K562 (cell line): ENCODE measurements around the gene ZNRF3. TPM values are rescaled to one million over a fixed set of nuclear protein-coding genes. Genes with fewer than 3 reads are reported as not detected.

ENCODE experiments used
- ATAC-seq: fragments of 200-7000 bp; cut with Tn5 transposase; 3 replicates; pipeline ENCODE4 v1.9.1; 2020; ENCODE audit warnings: moderate library complexity
- BruUV-seq: library from RNA; stranded (reverse); fragments of 400-500 nt; replicated peaks from 2 replicates; lab custom pipeline; 2021; lab: Mats Ljungman, UMichigan
- CTCF ChIA-PET: fragments of 300-600 bp; formaldehyde crosslinking; extraction: SDS; loops from one replicate; lab custom pipeline; 2021; ENCODE audit warnings: low intra/inter-chr PET ratio; lab: Yijun Ruan, JAX
- POLR2A ChIA-PET: fragments of 300-600, 350-650 bp; sonication (Branson Sonifier 250); formaldehyde crosslinking; extraction: SDS; loops from one replicate; lab custom pipeline; 2021; ENCODE audit warnings: antibody characterized with exemption, inconsistent platforms; lab: Yijun Ruan, JAX
- DNase-seq, 4 experiments: peaks; one replicate each; pipeline versions ENCODE4 v3.0.0 to v3.0.0-alpha.2; 2011 to 2018; ENCODE audit warnings: low spot score in 3 of 4, mixed read lengths in 3 of 4; ENCODE audit errors: extremely low read depth in 1 of 4
- FAIRE-seq: peaks from 2 replicates; lab custom pipeline; 2011; peaks lifted over from hg19 to GRCh38; lab: Jason Lieb, UNC
- H2AFZ ChIP-seq: 2 replicates; pipeline ENCODE4 v1.6.0; 2011; ENCODE audit warnings: low read depth, low read length, control low read depth, inconsistent platforms
- H3K27ac ChIP-seq: fragments of 200-600 bp; 3 replicates; pipeline ENCODE4 v1.8.0; 2011; ENCODE audit warnings: low read depth, mild to moderate bottlenecking, control low read depth, inconsistent platforms, low read length, moderate library complexity, mixed read lengths; ENCODE audit errors: extremely low read depth
- H3K27me3 ChIP-seq, 2 experiments: fragments of 300-600 bp in 1 of 2; 2 replicates in 1 of 2; 3 replicates in 1 of 2; pipeline versions ENCODE4 v1.6.0 to v1.8.0; 2011; ENCODE audit warnings: inconsistent platforms in 2 of 2, low read length in 2 of 2, mild to moderate bottlenecking in 1 of 2, mixed read lengths in 1 of 2, moderate library complexity in 1 of 2; ENCODE audit not compliant: control insufficient read depth in 2 of 2, insufficient read depth in 2 of 2
- H3K36me3 ChIP-seq: fragments of 300-600 bp; 3 replicates; pipeline ENCODE4 v1.8.0; 2011; ENCODE audit warnings: mild to moderate bottlenecking, low read length, inconsistent platforms; ENCODE audit not compliant: control insufficient read depth, insufficient read depth
- H3K4me1 ChIP-seq, 2 experiments: fragments of 200-600 bp in 1 of 2; replicated peaks in 1 of 2; 2 replicates in 1 of 2; 3 replicates in 1 of 2; pipeline versions ENCODE4 v1.5.1 to v1.8.0; 2011; ENCODE audit warnings: inconsistent platforms in 2 of 2, low read length in 2 of 2, mild to moderate bottlenecking in 1 of 2, mixed read lengths in 1 of 2, moderate library complexity in 1 of 2; ENCODE audit not compliant: control insufficient read depth in 2 of 2, insufficient read depth in 2 of 2
- H3K4me2 ChIP-seq: 2 replicates; pipeline ENCODE4 v1.6.1; 2011; ENCODE audit warnings: low read length, control low read depth, inconsistent platforms, mixed read lengths; ENCODE audit not compliant: insufficient read depth
- H3K4me3 ChIP-seq: fragments of 200-600 bp; sonication (generic), shearing (Covaris generic); 2 replicates; pipeline ENCODE4 v1.5.1; 2016; ENCODE audit warnings: control low read depth, inconsistent platforms
- H3K79me2 ChIP-seq: fragments of 200-600 bp; 3 replicates; pipeline ENCODE4 v1.8.0; 2011; ENCODE audit warnings: low read length, inconsistent platforms; ENCODE audit not compliant: control insufficient read depth, insufficient read depth
- H3K9ac ChIP-seq, 2 experiments: 2 replicates each; pipeline versions ENCODE4 v1.6.0 to v1.6.1; 2011; ENCODE audit warnings: low read depth in 2 of 2, low read length in 2 of 2, control low read depth in 1 of 2, inconsistent platforms in 1 of 2, mild to moderate bottlenecking in 1 of 2, mixed read lengths in 1 of 2; ENCODE audit not compliant: insufficient read depth in 1 of 2
- H3K9me1 ChIP-seq: one replicate; pipeline ENCODE4 v1.6.0; 2011; ENCODE audit warnings: inconsistent platforms, mild to moderate bottlenecking, low read length, moderate library complexity; ENCODE audit not compliant: control insufficient read depth, insufficient read depth
- H3K9me3 ChIP-seq: replicated peaks from 2 replicates; pipeline ENCODE4 v1.5.1; 2011; ENCODE audit warnings: low read depth, low read length, inconsistent platforms; ENCODE audit not compliant: control insufficient read depth, insufficient read depth
- H4K20me1 ChIP-seq: replicated peaks from 2 replicates; pipeline ENCODE4 v1.6.1; 2011; ENCODE audit warnings: low read length, inconsistent platforms, mixed read lengths; ENCODE audit not compliant: control insufficient read depth, insufficient read depth
- BCL6 ChIP-seq: fragments of 250-450 bp; sonication (Bioruptor Pico); IDR thresholded peaks from 2 replicates; pipeline ENCODE4 v1.4.0; 2020
- CBFA2T2 ChIP-seq: fragments of 450-650 bp; conservative IDR thresholded peaks from 2 replicates; pipeline ENCODE4 v1.6.1; 2017; ENCODE audit warnings: mild to moderate bottlenecking
- CHD2 ChIP-seq: IDR thresholded peaks from 2 replicates; pipeline ENCODE4 v1.6.1; 2011; ENCODE audit warnings: low read depth, low read length
- HBP1 ChIP-seq: fragments of 450-650 bp; formaldehyde crosslinking; IDR thresholded peaks from 2 replicates; pipeline ENCODE4 v1.4.0; 2022; ENCODE audit warnings: missing genetic modification characterization
- PHF8 ChIP-seq: fragments of 200-600 bp; sonication (generic); IDR thresholded peaks from 2 replicates; pipeline ENCODE4 v1.6.1; 2012; ENCODE audit warnings: mixed run types, mild to moderate bottlenecking, inconsistent platforms, low read length, moderate library complexity, borderline replicate concordance
- RBM25 ChIP-seq: fragments of 200-400 bp; formaldehyde crosslinking; IDR thresholded peaks from 2 replicates; pipeline ENCODE4 v1.6.1; 2018; ENCODE audit warnings: low read length, low read depth, moderate library complexity; ENCODE audit not compliant: severe bottlenecking
- RBM34 ChIP-seq: fragments of 200-400 bp; formaldehyde crosslinking; IDR thresholded peaks from 2 replicates; pipeline ENCODE4 v1.6.1; 2018; ENCODE audit warnings: low read length, borderline replicate concordance; ENCODE audit not compliant: insufficient read depth
- ZNF316 ChIP-seq: fragments of 450-650 bp; IDR thresholded peaks from 2 replicates; pipeline ENCODE4 v1.6.1; 2016
- ZNF354B ChIP-seq: fragments of 250-450 bp; sonication (Bioruptor Pico); IDR thresholded peaks from 2 replicates; pipeline ENCODE4 v1.4.0; 2020
- WGBS: fragments of 100-300 bp; shearing (Covaris generic); methylation state at CpG from one replicate; pipeline ENCODE4 v1.1.6; 2016; ENCODE audit warnings: low coverage, mixed read lengths; ENCODE audit not compliant: insufficient coverage; ENCODE audit errors: missing lambda C conversion rate; 5-methylcytosine and 5-hydroxymethylcytosine counted together
- in situ Hi-C: fragments of 300-500 bp; cut with MboI; formaldehyde crosslinking; loops from 4 replicates; pipeline ENCODE4 v1.15.0; 2018; ENCODE audit warnings: inconsistent platforms, mixed read lengths
- intact Hi-C: fragments of 100-400 bp; cut with micrococcal nuclease; formaldehyde crosslinking; loops from 2 replicates; pipeline ENCODE4 v1.14.2; 2022
- polyA plus RNA-seq, 8 experiments: library from polyadenylated mRNA; depleted of rRNA in 4 of 8; stranded (reverse) in 5 of 8; unstranded in 3 of 8; fragments of >200 nt; fragmentation: Nextera tagmentation in 2 of 8; fragmentation: Illumina TruSeq in 1 of 8; extraction: Ambion mirVana in 2 of 8; extraction: Trizol in 1 of 8; gene quantifications; 2 replicates each; pipeline versions ENCODE4 v1.2.1 to v1.2.3, GENCODE V29; 2011 to 2014; ENCODE audit warnings: inconsistent platforms in 1 of 8, missing spikeins in 1 of 8
- total RNA-seq, 7 experiments: library from RNA; depleted of rRNA in 6 of 7; stranded (reverse); fragments of >200 nt in 6 of 7; fragmentation: Illumina TruSeq in 2 of 7; extraction: Trizol in 2 of 7; gene quantifications; 2 replicates each; pipeline versions ENCODE4 v1.2.1 to v1.2.3, GENCODE V29; 2011 to 2021; ENCODE audit warnings: low replicate concordance in 1 of 7

Gene ZNRF3
- total and polyA plus RNA-seq, 9 of the 15 experiments (the other 6 are each of a cell fraction or from before 2014, with no cell fraction given) = 0.41 to 5.9 (median 1.7) TPM

- DNase-seq (no peak), ATAC-seq (no peak), FAIRE-seq (no peak)
- no peak overlapping the region for H3K27ac ChIP-seq
- in situ Hi-C loops = no loop called here
- H3K9ac ChIP-seq = no peak overlapping the region
- 60% methylated on average over 4 of the region's 4 CpGs for WGBS
- BruUV-seq = no TSS peak
- TF ChIP-seq BCL6 (CRISPR knock-in tag) = no peak
- 0 out of 2 replicates have a peak, but pooled peaks have one; percentile 13 for TF ChIP-seq ZNF316
- TF ChIP-seq CHD2 = no peak
- TF ChIP-seq ZNF354B (CRISPR knock-in tag) = no peak
- no peak for TF ChIP-seq CBFA2T2
- H3K4me2 ChIP-seq = no peak overlapping the region
- H3K4me1 ChIP-seq = no peaks in the 10 kb centered on the region; a peak in 1 of 5 replicates
- no peak overlapping the region for H3K4me3 ChIP-seq
- H3K27me3 ChIP-seq = no peaks in the 10 kb centered on the region
- no peak overlapping the region for H2AFZ ChIP-seq
- intact Hi-C loops = no loop called here
- no peaks in the 10 kb centered on the region for H3K36me3 ChIP-seq
- H3K9me3 ChIP-seq = no peaks in the 10 kb centered on the region
- H4K20me1 ChIP-seq = 0 out of 2 replicates have a peak, but pooled peaks cover 11% of the 10 kb centered on the region
- H3K9me1 ChIP-seq = no peaks in the 10 kb centered on the region
- ChIA-PET POLR2A (no interaction called here), CTCF (no interaction called here)
- H3K79me2 ChIP-seq = peaks cover 11% of the 10 kb centered on the region; the same call in 2 of the 3 replicates
Measured at GRCh38 chr22:28900379-28900925, 17.1 kb downstream of the ZNRF3 start.

- FAIRE-seq = no peak
- 0 out of 2 replicates have a peak, but pooled peaks cover 11% of the 10 kb centered on the region for H4K20me1 ChIP-seq
- 47% methylated on average over 3 of the region's 3 CpGs for WGBS
- no peak overlapping the region for H2AFZ ChIP-seq
- no peak for ATAC-seq
- no peaks in the 10 kb centered on the region for H3K9me1 ChIP-seq
- intact Hi-C loops = no loop called here
- TF ChIP-seq PHF8 (no peak), RBM25 (peak; percentile 58), HBP1 (no peak), RBM34 (no peak)
- H3K27me3 ChIP-seq = no peaks in the 10 kb centered on the region
- no peaks in the 10 kb centered on the region for H3K9me3 ChIP-seq
- no TSS peak for BruUV-seq
- H3K27ac ChIP-seq = no peak overlapping the region
- CTCF ChIA-PET = no interaction called here
- no peak overlapping the region for H3K4me2 ChIP-seq
- no peak overlapping the region for H3K9ac ChIP-seq
- H3K79me2 ChIP-seq = peaks cover 11% of the 10 kb centered on the region; the same call in 2 of the 3 replicates
- H3K36me3 ChIP-seq = no peaks in the 10 kb centered on the region
- H3K4me1 ChIP-seq = no peaks in the 10 kb centered on the region; a peak in 1 of 5 replicates
- no peak for DNase-seq
- H3K4me3 ChIP-seq = no peak overlapping the region
- POLR2A ChIA-PET = interaction anchor here (0.6 kb wide), 1 partner anchor 49 kb away, joined by 4 read pairs; no protein-coding TSS in a partner anchor
- in situ Hi-C loops = no loop called here
Measured at GRCh38 chr22:28902490-28902889, 19.1 kb downstream of the ZNRF3 start.
